Lower leg skin (tissue), 3 donors: ENCODE data around the gene NIM1K.

ENCODE experiments used
- CTCF ChIP-seq, 3 donors: fragments of 450-650 bp; IDR thresholded peaks; one replicate each; pipeline ENCODE4 v1.5.1; 2016; ENCODE audit warnings: antibody characterized with exemption in 3 of 3, mild to moderate bottlenecking in 3 of 3, moderate library complexity in 2 of 3
- POLR2A ChIP-seq, 2 donors: fragments of 450-650 bp; IDR thresholded peaks; one replicate each; pipeline ENCODE4 v1.6.1; 2016 to 2017; ENCODE audit warnings: antibody characterized with exemption in 2 of 2, mild to moderate bottlenecking in 1 of 2, moderate library complexity in 1 of 2

DNA sequence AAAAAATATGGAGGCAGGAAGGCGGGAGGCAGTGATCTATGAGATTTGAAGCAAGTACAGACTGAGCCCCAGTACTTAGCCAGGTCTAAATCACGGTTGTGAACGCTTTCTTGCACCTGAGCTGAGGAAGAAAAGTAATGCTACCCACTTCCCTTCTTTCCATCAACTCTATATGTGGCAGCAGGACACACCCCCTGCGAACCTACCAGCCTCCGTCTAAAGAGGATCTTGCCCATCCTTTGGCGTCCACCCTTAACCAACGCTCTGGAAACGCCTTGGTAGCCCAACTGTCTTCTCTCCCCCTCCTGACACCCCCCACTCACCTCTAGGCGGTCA, 120.6 kb downstream of the NIM1K start:
- TF ChIP-seq CTCF (IDR thresholded peaks at IDR 0.05) (no peak), POLR2A (IDR thresholded peaks at IDR 0.05) (no peak)
